ENCODE measurements around the gene CBY2.

DNA sequence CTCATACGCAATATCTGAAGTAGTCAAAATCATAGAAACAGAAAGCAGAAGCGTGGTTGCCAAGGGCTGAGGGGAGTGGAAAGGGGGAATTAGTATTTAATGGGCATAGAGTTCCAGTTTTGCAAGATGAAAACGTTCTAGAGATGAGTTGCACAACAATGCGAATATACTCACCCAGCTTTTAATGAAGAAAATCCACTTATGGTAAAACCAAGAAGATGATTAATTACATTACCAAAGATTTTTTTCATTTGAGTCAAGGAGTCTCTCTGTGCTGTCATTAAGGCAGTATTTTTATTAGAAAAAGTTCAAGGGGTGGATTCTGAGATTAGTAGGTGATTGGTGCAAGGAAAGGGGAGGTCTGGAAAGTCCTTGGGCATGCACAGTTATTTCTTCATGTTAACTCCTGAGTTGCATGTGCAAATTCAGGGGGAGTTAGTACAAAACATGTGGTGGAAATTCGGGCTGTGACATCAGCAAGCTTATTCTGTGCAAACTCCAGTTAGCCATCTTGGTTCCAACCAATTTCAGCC is 6.9 kb upstream of the CBY2 start:
- TF ChIP-seq, protein P1, sequence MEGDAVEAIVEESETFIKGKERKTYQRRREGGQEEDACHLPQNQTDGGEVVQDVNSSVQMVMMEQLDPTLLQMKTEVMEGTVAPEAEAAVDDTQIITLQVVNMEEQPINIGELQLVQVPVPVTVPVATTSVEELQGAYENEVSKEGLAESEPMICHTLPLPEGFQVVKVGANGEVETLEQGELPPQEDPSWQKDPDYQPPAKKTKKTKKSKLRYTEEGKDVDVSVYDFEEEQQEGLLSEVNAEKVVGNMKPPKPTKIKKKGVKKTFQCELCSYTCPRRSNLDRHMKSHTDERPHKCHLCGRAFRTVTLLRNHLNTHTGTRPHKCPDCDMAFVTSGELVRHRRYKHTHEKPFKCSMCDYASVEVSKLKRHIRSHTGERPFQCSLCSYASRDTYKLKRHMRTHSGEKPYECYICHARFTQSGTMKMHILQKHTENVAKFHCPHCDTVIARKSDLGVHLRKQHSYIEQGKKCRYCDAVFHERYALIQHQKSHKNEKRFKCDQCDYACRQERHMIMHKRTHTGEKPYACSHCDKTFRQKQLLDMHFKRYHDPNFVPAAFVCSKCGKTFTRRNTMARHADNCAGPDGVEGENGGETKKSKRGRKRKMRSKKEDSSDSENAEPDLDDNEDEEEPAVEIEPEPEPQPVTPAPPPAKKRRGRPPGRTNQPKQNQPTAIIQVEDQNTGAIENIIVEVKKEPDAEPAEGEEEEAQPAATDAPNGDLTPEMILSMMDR (IDR thresholded peaks at IDR 0.05): no peak
- no peak for TF ChIP-seq EZH2 (IDR thresholded peaks at IDR 0.05; ENCODE audit: borderline replicate concordance, insufficient read depth, low read depth, low read length, poor library complexity, severe bottlenecking)

Measured in B cell (primary cell).